Mucosa of stomach (tissue), 1 donor: ENCODE measurements around the gene GABRD.

Experiments
- H3K27me3 ChIP-seq: one replicate; pipeline ENCODE4 v1.7.0; 2013; ENCODE audit warnings: mild to moderate bottlenecking, low read length; ENCODE audit not compliant: control insufficient read depth, insufficient read depth
- H3K36me3 ChIP-seq: one replicate; pipeline ENCODE4 v1.7.0; 2013; ENCODE audit warnings: low read length; ENCODE audit not compliant: control insufficient read depth, insufficient read depth
- H3K4me1 ChIP-seq: one replicate; pipeline ENCODE4 v1.7.0; 2013; ENCODE audit warnings: mild to moderate bottlenecking, low read length; ENCODE audit not compliant: control insufficient read depth, insufficient read depth
- H3K4me3 ChIP-seq: one replicate; pipeline ENCODE4 v1.7.0; 2013; ENCODE audit warnings: low read length
- H3K9ac ChIP-seq: one replicate; pipeline ENCODE4 v1.7.0; 2013; ENCODE audit warnings: mild to moderate bottlenecking, low read length, moderate library complexity
- H3K9me3 ChIP-seq: one replicate; pipeline ENCODE4 v1.7.0; 2013; ENCODE audit warnings: mild to moderate bottlenecking, low read length, moderate library complexity; ENCODE audit not compliant: control insufficient read depth
- donor health status: Pancreatic carcinoma.

The GABRD gene

GRCh38 chr1:2046953-2047748, 28.0 kb downstream of the GABRD start:
- H3K9ac ChIP-seq: no peak overlapping the region
- H3K27me3 ChIP-seq: peaks cover 30% of the 10 kb centered on the region
- H3K9me3 ChIP-seq: no peaks in the 10 kb centered on the region
- H3K4me1 ChIP-seq: peaks cover 52% of the 10 kb centered on the region
- no peak overlapping the region for H3K4me3 ChIP-seq
- H3K36me3 ChIP-seq: no peaks in the 10 kb centered on the region

- no peaks in the 10 kb centered on the region for H3K36me3 ChIP-seq
- no peak overlapping the region for H3K9ac ChIP-seq
- H3K27me3 ChIP-seq: peaks cover 29% of the 10 kb centered on the region
- no peaks in the 10 kb centered on the region for H3K9me3 ChIP-seq
- no peak overlapping the region for H3K4me3 ChIP-seq
- H3K4me1 ChIP-seq: peaks cover 57% of the 10 kb centered on the region
These were observed 28.9 kb downstream of the GABRD start for GRCh38 chr1:2047749-2048729.

GRCh38 chr1:2049225-2049717, 30.1 kb downstream of the GABRD start:
- peaks cover 22% of the 10 kb centered on the region for H3K27me3 ChIP-seq
- H3K9ac ChIP-seq: peak overlapping the region; percentile 66
- H3K4me1 ChIP-seq: peaks cover 51% of the 10 kb centered on the region
- no peaks in the 10 kb centered on the region for H3K9me3 ChIP-seq
- H3K4me3 ChIP-seq: peak overlapping the region; percentile 63
- H3K36me3 ChIP-seq: no peaks in the 10 kb centered on the region

DNA sequence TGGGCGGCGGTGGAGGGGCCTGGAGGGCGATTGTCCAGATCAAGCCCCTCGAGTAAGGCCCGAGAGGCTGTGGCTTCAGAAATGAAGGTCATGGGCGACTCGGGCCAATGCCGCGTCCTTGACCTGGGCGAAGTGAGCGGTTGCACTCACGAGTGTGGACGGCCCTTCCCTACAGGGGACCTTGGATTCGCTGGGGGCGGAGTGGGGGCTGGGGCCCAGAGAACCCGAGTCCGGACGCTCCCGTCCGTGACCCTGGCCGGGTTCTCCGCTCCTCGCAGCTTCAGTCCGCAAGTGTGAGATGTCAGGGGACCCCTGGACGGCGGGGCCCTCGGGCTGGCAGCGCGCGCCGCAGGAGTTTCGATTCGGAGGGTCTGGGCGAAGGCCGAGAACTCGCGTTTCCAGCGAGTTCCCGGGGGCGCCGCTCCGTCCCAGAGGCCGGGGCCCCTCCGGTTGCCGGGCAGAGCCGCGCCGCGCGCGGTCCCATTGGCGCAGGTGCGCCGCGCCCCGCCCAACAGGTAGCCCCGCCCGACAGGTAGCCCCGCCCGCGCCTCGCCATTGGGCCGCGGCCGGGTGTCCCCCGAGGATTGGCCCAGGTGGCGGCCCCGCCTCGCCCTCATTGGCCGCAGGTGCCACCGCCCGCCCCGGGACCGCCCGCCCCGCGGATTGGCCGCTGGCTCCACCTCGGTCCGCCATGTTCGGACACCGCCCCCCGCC, 30.7 kb downstream of the GABRD start, which contains the start of gene PRKCZ:
PRKCZ (plus strand) TSS at position 694 of the 714 bp plus-strand sequence. CDS start 220 bp downstream, outside the sequence.
- peak within 1 kb of the TSS; percentile 66 for H3K9ac ChIP-seq
- H3K36me3 ChIP-seq: no peaks in the 10 kb centered on the region
- H3K27me3 ChIP-seq: peaks cover 22% of the 10 kb centered on the region
- H3K4me3 ChIP-seq: peak within 1 kb of the TSS; percentile 63
- H3K9me3 ChIP-seq: no peaks in the 10 kb centered on the region
- peaks cover 51% of the 10 kb centered on the region for H3K4me1 ChIP-seq

DNA sequence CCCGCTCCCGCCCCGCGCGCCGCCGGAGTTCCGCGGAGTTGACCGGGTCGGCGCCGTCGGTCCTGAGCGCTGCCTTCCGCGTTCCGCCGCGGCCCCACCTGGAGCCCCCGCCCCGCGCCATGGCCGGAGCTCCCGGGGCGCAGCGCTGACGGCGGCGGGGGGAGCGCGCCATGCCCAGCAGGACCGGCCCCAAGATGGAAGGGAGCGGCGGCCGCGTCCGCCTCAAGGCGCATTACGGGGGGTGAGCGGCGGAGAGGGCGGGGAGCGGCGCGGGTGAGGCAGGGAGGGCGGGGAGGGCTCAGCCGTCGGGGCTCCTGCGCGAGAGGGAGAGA, 31.3 kb downstream of the GABRD start:
- H3K4me1 ChIP-seq: peaks cover 46% of the 10 kb centered on the region
- peaks cover 16% of the 10 kb centered on the region for H3K27me3 ChIP-seq
- H3K9me3 ChIP-seq: no peaks in the 10 kb centered on the region
- no peaks in the 10 kb centered on the region for H3K36me3 ChIP-seq
- peak overlapping the region; percentile 59 for H3K9ac ChIP-seq
- H3K4me3 ChIP-seq: peak overlapping the region; percentile 25

GRCh38 chr1:2050793-2051682, 31.9 kb downstream of the GABRD start:
- H3K9ac ChIP-seq: peak overlapping the region; percentile 59

GRCh38 chr1:2052054-2052679, 33.0 kb downstream of the GABRD start:
- Histone ChIP-seq H3K9me3 (no peaks in the 10 kb centered on the region), H3K36me3 (no peaks in the 10 kb centered on the region), H3K4me3 (no peak overlapping the region), H3K4me1 (peaks cover 39% of the 10 kb centered on the region), H3K27me3 (peaks cover 13% of the 10 kb centered on the region), H3K9ac (no peak overlapping the region)

More at GRCh38 chr1:2050793-2051682, 31.9 kb downstream of the GABRD start:
- H3K36me3 ChIP-seq: no peaks in the 10 kb centered on the region
- H3K4me3 ChIP-seq: peak overlapping the region; percentile 25
- H3K9me3 ChIP-seq: no peaks in the 10 kb centered on the region
- H3K27me3 ChIP-seq: peaks cover 16% of the 10 kb centered on the region
- H3K4me1 ChIP-seq: peaks cover 45% of the 10 kb centered on the region

- Histone ChIP-seq H3K4me3 (no peak overlapping the region), H3K36me3 (no peaks in the 10 kb centered on the region), H3K27me3 (peaks cover 7% of the 10 kb centered on the region), H3K4me1 (peaks cover 34% of the 10 kb centered on the region), H3K9me3 (no peaks in the 10 kb centered on the region), H3K9ac (no peak overlapping the region)
These were observed 33.6 kb downstream of the GABRD start for GRCh38 chr1:2052756-2053155.

GRCh38 chr1:2053217-2053616, 34.1 kb downstream of the GABRD start:
- Histone ChIP-seq H3K9ac (no peak overlapping the region), H3K36me3 (no peaks in the 10 kb centered on the region), H3K4me1 (peaks cover 29% of the 10 kb centered on the region), H3K27me3 (peaks cover 7% of the 10 kb centered on the region), H3K9me3 (no peaks in the 10 kb centered on the region), H3K4me3 (no peak overlapping the region)

- peaks cover 7% of the 10 kb centered on the region for H3K27me3 ChIP-seq
- H3K9me3 ChIP-seq: no peaks in the 10 kb centered on the region
- no peak overlapping the region for H3K4me3 ChIP-seq
- peaks cover 23% of the 10 kb centered on the region for H3K4me1 ChIP-seq
- no peak overlapping the region for H3K9ac ChIP-seq
- no peaks in the 10 kb centered on the region for H3K36me3 ChIP-seq
These were observed 34.7 kb downstream of the GABRD start for GRCh38 chr1:2053784-2054376.
